Liver (tissue), 9 donors: ENCODE data around the gene CDH13. TPM values are rescaled to one million over a fixed set of nuclear protein-coding genes. Genes with fewer than 3 reads are reported as not detected.

ENCODE experiments used
- DNase-seq: peaks from one replicate; pipeline ENCODE4 v3.0.0-alpha.2; 2017; ENCODE audit warnings: low spot score
- H3K27ac ChIP-seq, 2 donors: one replicate each; pipeline ENCODE4 v1.7.0; 2013; ENCODE audit warnings: inconsistent platforms in 2 of 2, low read length in 2 of 2, control low read depth in 1 of 2, low read depth in 1 of 2, mild to moderate bottlenecking in 1 of 2
- H3K27me3 ChIP-seq, 4 donors: one replicate each; pipeline versions ENCODE4 v1.6.1 to v1.7.0; 2013; ENCODE audit warnings: low read length in 3 of 4, inconsistent platforms in 1 of 4, mild to moderate bottlenecking in 1 of 4, moderate library complexity in 1 of 4; ENCODE audit not compliant: control insufficient read depth in 4 of 4, insufficient read depth in 4 of 4
- H3K36me3 ChIP-seq, 4 donors: one replicate each; pipeline versions ENCODE4 v1.6.1 to v1.7.0; 2013; ENCODE audit warnings: low read length in 3 of 4, mild to moderate bottlenecking in 3 of 4, low read depth in 1 of 4, moderate library complexity in 1 of 4; ENCODE audit not compliant: control insufficient read depth in 4 of 4, insufficient read depth in 3 of 4
- H3K4me1 ChIP-seq, 4 donors: one replicate each; pipeline versions ENCODE4 v1.6.1 to v1.7.0; 2013; ENCODE audit warnings: low read length in 3 of 4, mild to moderate bottlenecking in 3 of 4, moderate library complexity in 1 of 4; ENCODE audit not compliant: control insufficient read depth in 4 of 4, insufficient read depth in 4 of 4
- H3K4me3 ChIP-seq, 3 donors: one replicate each; pipeline versions ENCODE4 v1.6.1 to v1.7.0; 2013; ENCODE audit warnings: low read length in 3 of 3, control low read depth in 1 of 3, low read depth in 1 of 3, mild to moderate bottlenecking in 1 of 3
- H3K9ac ChIP-seq, 2 donors: one replicate each; pipeline ENCODE4 v1.7.0; 2013; ENCODE audit warnings: low read length in 2 of 2, mild to moderate bottlenecking in 2 of 2, moderate library complexity in 2 of 2, control low read depth in 1 of 2, low read depth in 1 of 2
- H3K9me3 ChIP-seq, 4 donors: one replicate each; pipeline versions ENCODE4 v1.6.1 to v1.7.0; 2013; ENCODE audit warnings: low read length in 3 of 4; ENCODE audit not compliant: control insufficient read depth in 4 of 4
- ATF3 ChIP-seq: IDR thresholded peaks from 2 replicates; pipeline ENCODE4 v1.6.1; 2016; ENCODE audit warnings: antibody characterized with exemption
- CTCF ChIP-seq: fragments of 150-350 bp; IDR thresholded peaks from 2 replicates; pipeline ENCODE4 v1.5.1; 2017; ENCODE audit warnings: improper control_type of control experiment, low read depth, low read length; ENCODE audit not compliant: missing input control
- EGR1 ChIP-seq, 2 donors: IDR thresholded peaks; 2 replicates each; pipeline ENCODE4 v1.6.1; 2016 to 2018; ENCODE audit warnings: antibody characterized with exemption in 2 of 2, low read depth in 2 of 2
- FOXA1 ChIP-seq: IDR thresholded peaks from 2 replicates; pipeline ENCODE4 v1.6.1; 2016; ENCODE audit warnings: antibody characterized with exemption
- FOXA2 ChIP-seq: IDR thresholded peaks from 2 replicates; pipeline ENCODE4 v1.6.1; 2016; ENCODE audit warnings: antibody characterized with exemption
- GABPA ChIP-seq, 2 donors: IDR thresholded peaks in 1 of 2; conservative IDR thresholded peaks in 1 of 2; 2 replicates each; pipeline ENCODE4 v1.6.1; 2016; ENCODE audit warnings: antibody characterized with exemption in 2 of 2, mild to moderate bottlenecking in 1 of 2, moderate library complexity in 1 of 2
- HNF4A ChIP-seq, 2 donors: conservative IDR thresholded peaks; 2 replicates each; pipeline ENCODE4 v1.6.1; 2016; ENCODE audit warnings: antibody characterized with exemption in 2 of 2, mild to moderate bottlenecking in 2 of 2
- HNF4G ChIP-seq: IDR thresholded peaks from 2 replicates; pipeline ENCODE4 v1.6.1; 2016; ENCODE audit warnings: antibody characterized with exemption
- JUND ChIP-seq, 2 donors: IDR thresholded peaks; 2 replicates each; pipeline ENCODE4 v1.6.1; 2016; ENCODE audit warnings: antibody characterized with exemption in 2 of 2
- MAX ChIP-seq: IDR thresholded peaks from 2 replicates; pipeline ENCODE4 v1.6.1; 2016; ENCODE audit warnings: antibody characterized with exemption
- NR2F2 ChIP-seq: IDR thresholded peaks from 2 replicates; pipeline ENCODE4 v1.6.1; 2016; ENCODE audit warnings: antibody characterized with exemption
- RAD21 ChIP-seq, 2 donors: IDR thresholded peaks; 2 replicates each; pipeline ENCODE4 v1.6.1; 2016; ENCODE audit warnings: antibody characterized with exemption in 2 of 2, mild to moderate bottlenecking in 2 of 2
- REST ChIP-seq: IDR thresholded peaks from 2 replicates; pipeline ENCODE4 v1.6.1; 2016; ENCODE audit warnings: antibody characterized with exemption, mild to moderate bottlenecking
- RXRA ChIP-seq, 2 donors: IDR thresholded peaks; 2 replicates each; pipeline ENCODE4 v1.6.1; 2017 to 2018; ENCODE audit warnings: antibody characterized with exemption in 2 of 2, mild to moderate bottlenecking in 1 of 2
- SP1 ChIP-seq: IDR thresholded peaks from 2 replicates; pipeline ENCODE4 v1.6.1; 2018; ENCODE audit warnings: antibody characterized with exemption, mild to moderate bottlenecking
- TAF1 ChIP-seq: conservative IDR thresholded peaks from 2 replicates; pipeline ENCODE4 v1.6.1; 2016; ENCODE audit warnings: antibody characterized with exemption, mild to moderate bottlenecking
- YY1 ChIP-seq: IDR thresholded peaks from 2 replicates; pipeline ENCODE4 v1.6.1; 2016; ENCODE audit warnings: antibody characterized with exemption, mild to moderate bottlenecking
- ZBTB33 ChIP-seq: IDR thresholded peaks from 2 replicates; pipeline ENCODE4 v1.6.1; 2016; ENCODE audit warnings: antibody characterized with exemption
- WGBS: extraction: QIAGEN DNeasy Blood & Tissue Kit; methylation state at CpG from one replicate; pipeline ENCODE4 v1.1.7; 2013; 5-methylcytosine and 5-hydroxymethylcytosine counted together
- polyA plus RNA-seq, 2 donors: library from polyadenylated mRNA; stranded (reverse) in 1 of 2; unstranded in 1 of 2; fragments of 200-250 nt in 1 of 2; fragments of >200 nt in 1 of 2; fragmentation: Nextera tagmentation in 1 of 2; extraction: Ambion mirVana in 1 of 2; gene quantifications; one replicate each; pipeline versions ENCODE4 v1.2.1 to v1.2.3, GENCODE V29; 2013 to 2015
- total RNA-seq, 2 donors: library from RNA; depleted of rRNA; stranded (reverse); fragments of >200 nt; gene quantifications; one replicate each; pipeline ENCODE4 v1.2.3, GENCODE V29; 2014
- donor health status: healthy.
- donor health status: healthy.
- donor health status: healthy.
- donor health status: healthy.
- donor health status: healthy.

Gene CDH13
- total and polyA plus RNA-seq, 4 donors = 0.21 to 1.5 (median 0.58) TPM

- TF ChIP-seq HNF4A (conservative IDR thresholded peaks at IDR 0.05) (no peak), ATF3 (no peak), HNF4G (no peak)
These were observed 977.2 kb downstream of the CDH13 start (continued) for GRCh38 chr16:83603723-83604570.

- WGBS = 79% methylated on average over 7 of the region's 7 CpGs
- TF ChIP-seq MAX = no peak
- TF ChIP-seq REST = no peak
- no peak for TF ChIP-seq YY1
- TF ChIP-seq ZBTB33 = no peak
- TF ChIP-seq TAF1 = no peak
- no peak for TF ChIP-seq EGR1 (IDR thresholded peaks at IDR 0.05; ENCODE audit: low read depth in 2 of 2)
- TF ChIP-seq HNF4A (conservative IDR thresholded peaks at IDR 0.05) = no peak
- no peak for TF ChIP-seq FOXA2
- TF ChIP-seq CTCF = no peak
- TF ChIP-seq SP1 = no peak
- TF ChIP-seq NR2F2 = no peak
- TF ChIP-seq FOXA1 = no peak
- TF ChIP-seq GABPA (IDR thresholded peaks at IDR 0.05 in 1 of 2, conservative IDR thresholded peaks at IDR 0.05 in 1 of 2) = no peak
- no peak for TF ChIP-seq JUND (IDR thresholded peaks at IDR 0.05)
- no peak for TF ChIP-seq RXRA (IDR thresholded peaks at IDR 0.05)
- TF ChIP-seq RAD21 (IDR thresholded peaks at IDR 0.05) = no peak
- Histone ChIP-seq H3K4me3 (no peak overlapping the region), H3K27ac (no peak overlapping the region), H3K9ac (no peak overlapping the region), H3K36me3 (no peaks in the 10 kb centered on the region), H3K9me3 (no peaks in the 10 kb centered on the region), H3K4me1 (no peaks in the 10 kb centered on the region), H3K27me3 (peaks cover 0 to 8% (median 0%) of the 10 kb centered on the region in 4 donors)
- DNase-seq = peak; percentile 1
These were observed 979.8 kb downstream of the CDH13 start for GRCh38 chr16:83606486-83607030.
